Epithelial cell of esophagus (primary cell): Measurements from ENCODE around the gene RGS10.

Source experiments
- DNase-seq: peaks from one replicate; pipeline ENCODE4 v3.0.0; 2010; ENCODE audit warnings: low read depth
- H3K4me3 ChIP-seq: 2 replicates; pipeline ENCODE4 v1.5.1; 2011; ENCODE audit warnings: mild to moderate bottlenecking, low read length, control low read depth
- CTCF ChIP-seq: IDR thresholded peaks from 2 replicates; pipeline ENCODE4 v1.5.1; 2011; ENCODE audit warnings: low read depth, mild to moderate bottlenecking, low read length, control low read depth, inconsistent platforms; ENCODE audit not compliant: insufficient read depth; ENCODE audit errors: missing control alignments

The RGS10 gene

GRCh38 chr10:119454990-119455389 lies 87.5 kb downstream of the RGS10 start:
- no peak for TF ChIP-seq CTCF
- no peak for DNase-seq
- no peak overlapping the region for H3K4me3 ChIP-seq

GRCh38 chr10:119454316-119454715 lies 88.2 kb downstream of the RGS10 start:
- no peak for TF ChIP-seq CTCF
- DNase-seq: no peak
- no peak overlapping the region for H3K4me3 ChIP-seq

- DNase-seq: no peak
- H3K4me3 ChIP-seq: no peak overlapping the region
- TF ChIP-seq CTCF: no peak
Measured at GRCh38 chr10:119453313-119453712, 89.2 kb downstream of the RGS10 start.

GRCh38 chr10:119452396-119452795 lies 90.1 kb downstream of the RGS10 start:
- no peak for DNase-seq

GRCh38 chr10:119451300-119451896 lies 91.1 kb downstream of the RGS10 start:
- no peak for TF ChIP-seq CTCF
- H3K4me3 ChIP-seq: no peak overlapping the region
- no peak for DNase-seq

More at GRCh38 chr10:119452396-119452795, 90.1 kb downstream of the RGS10 start:
- H3K4me3 ChIP-seq: no peak overlapping the region
- TF ChIP-seq CTCF: no peak

- no peak for TF ChIP-seq CTCF
- no peak for DNase-seq
- no peak overlapping the region for H3K4me3 ChIP-seq
Measured at GRCh38 chr10:119450606-119451299, 91.8 kb downstream of the RGS10 start.
